Head of caudate nucleus (tissue), 42 donors: ENCODE measurements around the gene SEMA4A.
A peak's percentile ranks its signal among the peaks of the same experiment; 100 is the strongest.
"Not testable (repeated sequence)": the region's sequence is repeated elsewhere in the genome, so short reads cannot be mapped to it uniquely, and the experiment has no call there.

ENCODE experiments used
- DNase-seq, 42 donors: peaks; one replicate each; pipeline versions ENCODE4 v3.0.0 to v3.0.0-alpha.2; 2020 to 2021; ENCODE audit warnings: mixed read lengths in 7 of 42
- intact Hi-C: fragments of 100-400 bp; cut with DNase I; formaldehyde crosslinking; loops from one replicate; pipeline ENCODE4 v1.15.0; 2022

The SEMA4A gene

GRCh38 chr1:156153362-156153761 is at the start of gene SEMA4A:
TSS of gene SEMA4A (plus strand) at chr1:156153585. CDS start at chr1:156154579, 994 bp downstream.
- DNase-seq = no peak
- intact Hi-C loops = no loop called here

- intact Hi-C loops = no loop called here
- DNase-seq = peak in 1 of 42 donors; percentile 23
Measured at GRCh38 chr1:156104065-156104810, 49.1 kb upstream of the SEMA4A start.

DNA sequence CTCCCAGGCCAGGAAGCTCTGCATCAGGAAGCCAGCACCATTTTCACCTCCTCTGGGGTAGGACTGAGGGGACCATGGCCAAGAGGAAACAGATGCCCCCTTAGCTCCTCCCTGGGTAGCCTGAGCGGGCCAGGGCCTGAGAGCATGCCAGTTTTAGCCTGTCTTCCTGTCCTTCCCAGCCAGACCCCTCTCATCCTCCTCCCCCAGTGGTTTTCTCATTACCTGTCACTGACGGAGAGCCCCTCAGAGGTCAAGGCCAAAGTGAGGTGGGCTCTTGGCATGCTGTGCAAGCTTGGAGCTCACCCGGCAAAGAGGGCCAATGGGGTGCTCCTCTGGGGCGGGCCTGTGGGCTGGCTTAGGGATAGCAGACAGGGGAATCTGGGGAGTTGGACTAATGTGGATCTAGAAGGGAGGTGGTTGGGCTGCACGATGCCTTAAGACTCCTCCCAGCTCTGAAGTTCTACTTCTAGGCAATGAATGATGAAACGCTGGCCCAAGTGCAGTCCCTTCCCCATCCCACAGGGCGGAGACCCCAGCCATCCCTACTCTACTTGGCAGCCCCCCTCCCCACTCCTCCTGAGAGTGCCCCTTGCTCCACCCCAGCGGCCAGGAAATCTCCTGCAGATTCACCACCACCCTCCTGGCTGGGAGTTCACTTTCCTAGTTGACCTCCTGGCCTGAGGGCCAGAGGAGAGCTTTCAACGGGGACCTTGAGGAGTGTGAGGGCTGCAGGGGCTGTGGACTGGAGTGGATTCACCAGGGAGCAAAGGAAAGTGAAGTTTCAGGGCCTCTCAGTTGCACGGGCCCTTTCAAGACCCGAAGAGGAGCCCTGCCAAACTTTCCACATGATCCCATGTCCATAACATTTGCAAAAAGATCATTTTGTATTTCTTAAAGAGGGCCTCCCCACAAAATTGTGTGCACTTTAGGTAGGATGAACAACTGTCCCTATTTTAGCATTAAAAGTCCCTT is 48.2 kb upstream of the SEMA4A start:
- intact Hi-C loops = no loop called here
- DNase-seq = no peak

- intact Hi-C loops = no loop called here
- DNase-seq = peak in 1 of 42 donors; percentile 42
Measured at GRCh38 chr1:156106624-156107488, 46.5 kb upstream of the SEMA4A start.

GRCh38 chr1:156108057-156108456 is 45.3 kb upstream of the SEMA4A start:
- DNase-seq = no peak
- intact Hi-C loops = no loop called here

GRCh38 chr1:156108664-156109241 is 44.6 kb upstream of the SEMA4A start:
- DNase-seq = no peak
- intact Hi-C loops = no loop called here

DNA sequence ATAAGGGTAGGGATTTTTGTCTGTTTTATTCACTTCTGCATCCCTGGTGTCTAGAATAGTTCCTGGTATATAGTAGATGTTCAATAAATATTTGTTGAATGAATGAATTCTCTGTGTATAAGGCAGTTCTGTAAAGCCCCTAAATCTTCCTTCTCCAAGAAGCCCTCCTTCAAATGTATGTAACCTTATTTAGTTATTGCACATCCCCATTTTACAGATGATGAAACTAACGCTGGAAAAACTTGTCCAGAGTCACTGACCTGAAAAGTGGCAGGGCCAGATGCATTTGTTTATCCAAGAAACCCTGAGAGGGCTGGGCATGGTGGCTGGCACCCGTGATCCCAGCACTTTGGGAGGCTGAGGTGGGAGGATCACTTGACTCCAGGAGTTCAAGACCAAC is 43.1 kb upstream of the SEMA4A start:
- no peak for DNase-seq
- intact Hi-C loops = no loop called here

GRCh38 chr1:156111355-156111962 is 41.9 kb upstream of the SEMA4A start:
- intact Hi-C loops = no loop called here
- DNase-seq = no peak

- intact Hi-C loops = no loop called here
Measured at GRCh38 chr1:156112276-156113137, 40.9 kb upstream of the SEMA4A start.

DNA sequence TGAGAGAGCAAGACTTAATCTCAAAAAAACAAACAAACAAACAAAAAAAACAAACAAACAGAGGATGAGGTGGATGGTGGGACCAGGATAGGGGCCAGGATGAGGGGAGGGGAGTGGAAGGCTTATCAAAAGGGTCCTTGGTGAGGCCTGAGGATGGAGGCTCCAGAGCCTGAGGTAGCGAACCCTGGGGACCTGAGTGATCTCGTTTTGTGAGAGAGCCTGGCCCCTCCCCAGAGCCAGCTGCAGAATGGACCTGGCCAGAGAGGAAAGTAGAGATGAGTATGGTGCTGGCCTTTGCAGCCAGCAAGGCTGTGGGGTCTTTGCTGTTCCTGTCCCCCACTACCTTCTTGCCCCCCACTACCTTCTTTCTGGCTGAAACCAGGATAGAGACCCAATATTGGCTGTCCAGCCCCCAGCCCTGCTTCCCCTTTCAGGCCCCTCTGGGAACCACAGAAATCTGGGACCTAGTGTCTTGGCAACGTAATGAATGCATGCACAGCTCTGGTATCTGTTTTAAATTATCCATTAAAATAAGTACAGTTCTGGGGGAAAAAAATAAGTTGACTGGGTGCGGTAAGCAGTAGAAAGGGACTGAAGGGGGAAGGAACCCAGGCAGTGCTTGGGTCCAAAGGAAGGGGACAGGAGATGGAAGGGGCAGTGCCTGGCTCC is 40.0 kb upstream of the SEMA4A start:
- no peak for DNase-seq

More at GRCh38 chr1:156112276-156113137, 40.9 kb upstream of the SEMA4A start:
- peak in 29 of 42 donors; percentile 18 to 80 (median 46) for DNase-seq

GRCh38 chr1:156114101-156114918 is 39.1 kb upstream of the SEMA4A start, which contains the start of gene LMNA:
TSS of gene LMNA (plus strand) at chr1:156114711. CDS start at chr1:156114919, 208 bp downstream.
- intact Hi-C loops = no loop called here
- DNase-seq = peak; percentile 79 to 97 (median 88)

More for the DNA sequence above, 40.0 kb upstream of the SEMA4A start:
- intact Hi-C loops = no loop called here

DNA sequence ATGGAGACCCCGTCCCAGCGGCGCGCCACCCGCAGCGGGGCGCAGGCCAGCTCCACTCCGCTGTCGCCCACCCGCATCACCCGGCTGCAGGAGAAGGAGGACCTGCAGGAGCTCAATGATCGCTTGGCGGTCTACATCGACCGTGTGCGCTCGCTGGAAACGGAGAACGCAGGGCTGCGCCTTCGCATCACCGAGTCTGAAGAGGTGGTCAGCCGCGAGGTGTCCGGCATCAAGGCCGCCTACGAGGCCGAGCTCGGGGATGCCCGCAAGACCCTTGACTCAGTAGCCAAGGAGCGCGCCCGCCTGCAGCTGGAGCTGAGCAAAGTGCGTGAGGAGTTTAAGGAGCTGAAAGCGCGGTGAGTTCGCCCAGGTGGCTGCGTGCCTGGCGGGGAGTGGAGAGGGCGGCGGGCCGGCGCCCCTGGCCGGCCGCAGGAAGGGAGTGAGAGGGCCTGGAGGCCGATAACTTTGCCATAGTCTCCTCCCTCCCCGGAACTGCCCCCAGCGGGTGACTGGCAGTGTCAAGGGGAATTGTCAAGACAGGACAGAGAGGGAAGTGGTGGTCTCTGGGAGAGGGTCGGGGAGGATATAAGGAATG is 38.4 kb upstream of the SEMA4A start:
- intact Hi-C loops = no loop called here
- DNase-seq = peak in 23 of 42 donors; percentile 22 to 72 (median 46)

DNA sequence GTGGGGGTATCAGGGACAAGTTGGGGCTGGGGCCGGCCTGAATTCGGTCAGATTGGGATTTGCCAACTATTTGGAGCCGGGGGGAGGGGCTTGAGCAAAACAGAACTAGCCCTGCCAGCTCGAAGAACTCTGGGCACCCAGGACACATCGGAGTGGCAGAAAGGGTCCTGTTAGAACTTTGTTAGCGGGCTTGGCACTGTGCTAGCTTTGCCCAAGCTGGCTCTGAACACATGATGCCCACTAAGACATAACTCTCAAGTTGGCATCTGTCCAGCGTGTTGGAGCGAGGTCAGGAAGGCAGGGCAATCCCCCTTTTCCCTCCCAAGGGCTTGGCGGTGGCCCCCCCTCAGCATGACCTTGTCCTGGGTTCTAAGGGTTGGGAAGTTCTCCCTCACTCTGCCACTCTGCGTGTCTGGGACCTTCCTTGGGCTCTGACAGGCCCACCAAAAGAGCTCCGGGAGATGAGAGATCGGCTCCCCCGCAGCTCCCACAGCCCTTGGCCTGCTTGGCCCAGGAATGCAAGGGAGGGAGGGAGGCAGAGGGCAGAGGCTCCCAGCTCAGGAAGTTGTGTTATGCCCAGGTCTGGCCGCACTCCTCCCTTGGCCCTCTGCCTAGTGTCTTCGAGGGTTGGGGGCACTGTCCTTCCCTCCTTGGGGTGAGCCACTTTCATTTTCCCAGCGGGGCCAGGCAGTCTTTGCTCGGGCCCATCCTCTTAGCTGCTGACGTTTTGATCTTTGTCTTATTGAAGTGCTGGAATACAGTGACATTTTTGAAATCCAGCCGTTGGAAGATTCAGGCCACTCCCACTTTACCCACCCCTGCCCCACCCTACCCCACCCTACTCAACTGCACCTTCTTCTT is 37.6 kb upstream of the SEMA4A start:
- intact Hi-C loops = no loop called here
- DNase-seq = peak in 33 of 42 donors; percentile 21 to 79 (median 59)

- DNase-seq = not testable (repeated sequence)
Measured at GRCh38 chr1:156116731-156117130, 36.7 kb upstream of the SEMA4A start.

More at GRCh38 chr1:156116731-156117130, 36.7 kb upstream of the SEMA4A start:
- intact Hi-C loops = not testable (repeated sequence)
